Heart right ventricle (tissue), 16 donors: ENCODE measurements around the gene SMAD7. TPM values are rescaled to one million over a fixed set of nuclear protein-coding genes. Genes with fewer than 3 reads are reported as not detected.

ENCODE experiments used
- ATAC-seq, 8 donors: fragments of 200-7000 bp; cut with Tn5 transposase; one replicate each; pipeline ENCODE4 v1.9.1; 2020; ENCODE audit warnings: mild to moderate bottlenecking in 8 of 8, moderate library complexity in 8 of 8, moderate number of reproducible peaks in 1 of 8
- DNase-seq, 2 donors: peaks; one replicate each; pipeline ENCODE4 v3.0.0-alpha.2; 2020
- H3K27ac ChIP-seq, 10 donors: fragments of 200-600 bp; sonication (generic) in 2 of 10; one replicate each; pipeline versions ENCODE4 v1.5.0 to v1.8.0; 2020 to 2022; ENCODE audit warnings: mild to moderate bottlenecking in 3 of 10
- H3K27me3 ChIP-seq, 7 donors: fragments of 200-600 bp; one replicate each; pipeline ENCODE4 v1.8.0; 2021 to 2022; ENCODE audit warnings: mild to moderate bottlenecking in 2 of 7
- H3K36me3 ChIP-seq, 9 donors: fragments of 200-600 bp; sonication (generic) in 1 of 9; one replicate each; pipeline versions ENCODE4 v1.5.0 to v1.8.0; 2020 to 2022; ENCODE audit warnings: mild to moderate bottlenecking in 2 of 9
- H3K4me1 ChIP-seq, 9 donors: fragments of 200-600 bp; sonication (generic) in 1 of 9; one replicate each; pipeline versions ENCODE4 v1.5.0 to v1.8.0; 2020 to 2022; ENCODE audit warnings: mild to moderate bottlenecking in 4 of 9
- H3K4me3 ChIP-seq, 10 donors: fragments of 200-600 bp; sonication (generic) in 2 of 10; one replicate each; pipeline versions ENCODE4 v1.5.0 to v1.8.0; 2020 to 2022; ENCODE audit warnings: mild to moderate bottlenecking in 7 of 10, moderate library complexity in 2 of 10
- H3K9me3 ChIP-seq, 11 donors: fragments of 200-600 bp in 10 of 11; sonication (generic) in 2 of 11; one replicate each; pipeline versions ENCODE4 v1.5.0 to v1.8.0; 2013 to 2022; ENCODE audit warnings: mild to moderate bottlenecking in 2 of 11, control low read depth in 1 of 11, moderate library complexity in 1 of 11
- CTCF ChIP-seq, 9 donors: fragments of 200-600 bp; sonication (generic) in 2 of 9; IDR thresholded peaks; one replicate each; pipeline versions ENCODE4 v1.5.0 to v1.8.0; 2021 to 2022; ENCODE audit warnings: antibody characterized with exemption in 9 of 9, mild to moderate bottlenecking in 5 of 9, moderate library complexity in 1 of 9
- WGBS, 2 donors: extraction: QIAGEN DNeasy Blood & Tissue Kit; methylation state at CpG; one replicate each; pipeline ENCODE4 v1.1.7; 2013; ENCODE audit warnings: inconsistent platforms in 1 of 2; 5-methylcytosine and 5-hydroxymethylcytosine counted together
- intact Hi-C, 10 donors: fragments of 100-400 bp; cut with DNase I; formaldehyde crosslinking; loops; one replicate each; pipeline versions ENCODE4 v1.11.1 to v1.14.2; 2022
- polyA plus RNA-seq, 2 donors: library from polyadenylated mRNA; stranded (reverse); fragments of 200-250 nt; gene quantifications; one replicate each; pipeline ENCODE4 v1.2.3, GENCODE V29; 2013
- total RNA-seq, 10 donors: library from RNA; stranded (reverse); fragmentation: NEBNext Ultra II Directional in 3 of 10; extraction: Animal tissue kit (Norgen Biotek cat#: 25700) in 3 of 10; gene quantifications; one replicate each; pipeline versions ENCODE4 v1.2.1 to v1.2.4, GENCODE V29; 2021 to 2023
- donor health status: Arrhythmogenic right ventricular cardiomyopathy.
- donor health status: ischemic (EF 13 %, LVEDD 7.1; RV severe dilation, severe dysfunction).
- donor health status: healthy with polysubstance abuse.
- donor health status: DM: no; HTN: yes; CAD: no.
- donor health status: DM: no; HTN: no; CAD: no.
- donor health status: ischemic (EF 25% LVEDD 6.9; RV normal size, moderate dysfunction).
- donor health status: ischemic (EF 25% LVEDD 5.7; RV mildly dilated, moderate dysfunction).
- donor health status: healthy.
- donor health status: DM: yes; HTN: yes; CAD: no.
- donor health status: Ischemic cardiomyopathy.
- donor health status: ischemic (EF 35%, LVEDD 5.7; RV mildly dilated, moderate dysfunction).
- donor health status: nonischemic (EF 11% LVEDD 7.7; RV severe dilation, severe dysfunction).
- donor health status: DM: yes; HTN: yes; CAD: no.
- donor health status: PGD.
- donor health status: ischemic (EF 29% LVEDD 5.4; RV normal size, mild dysfunction).
- donor health status: nonischemic (EF 23%, LVEDD 6.1; RV moderate dilation, normal function).

The SMAD7 gene
- total and polyA plus RNA-seq, 12 donors = 6.7 to 28.6 (median 19.2) TPM

GRCh38 chr18:48988508-48989303, 37.9 kb upstream of the SMAD7 start:
- no peak overlapping the region for H3K4me3 ChIP-seq
- no peak for ATAC-seq

GRCh38 chr18:48987821-48988220, 37.1 kb upstream of the SMAD7 start:
- intact Hi-C loops = no loop called here
- H3K9me3 ChIP-seq = no peaks in the 10 kb centered on the region
- no peak for TF ChIP-seq CTCF (IDR thresholded peaks at IDR 0.05)
- ATAC-seq (peak in 1 of 8 donors; percentile 33), DNase-seq (no peak)
- no peak overlapping the region for H3K4me3 ChIP-seq
- peaks cover 0 to 57% (median 13%) of the 10 kb centered on the region in 9 donors for H3K4me1 ChIP-seq
- no peaks in the 10 kb centered on the region for H3K36me3 ChIP-seq
- peak overlapping the region in 2 of 10 donors; percentile 4 to 51 for H3K27ac ChIP-seq
- no peaks in the 10 kb centered on the region for H3K27me3 ChIP-seq
- 59 to 62% methylated on average over 8 of the region's 8 CpGs for WGBS, 2 donors

More at GRCh38 chr18:48988508-48989303, 37.9 kb upstream of the SMAD7 start:
- H3K9me3 ChIP-seq = no peaks in the 10 kb centered on the region
- WGBS, 2 donors = 92 to 97% methylated on average over 15 of the region's 15 CpGs
- peaks cover under 1 to 62% (median 19%) of the 10 kb centered on the region in 9 donors for H3K4me1 ChIP-seq
- DNase-seq = no peak
- no peaks in the 10 kb centered on the region for H3K36me3 ChIP-seq
- H3K27me3 ChIP-seq = no peaks in the 10 kb centered on the region
- intact Hi-C loops = no loop called here
- no peak for TF ChIP-seq CTCF (IDR thresholded peaks at IDR 0.05)
- H3K27ac ChIP-seq = peak overlapping the region in 2 of 10 donors; percentile 25 to 36

- no peaks in the 10 kb centered on the region for H3K9me3 ChIP-seq
- no peak for TF ChIP-seq CTCF (IDR thresholded peaks at IDR 0.05)
- H3K4me1 ChIP-seq = peaks cover 0 to 49% (median 13%) of the 10 kb centered on the region in 9 donors
- DNase-seq (no peak), ATAC-seq (no peak)
- H3K4me3 ChIP-seq = no peak overlapping the region
- 80 to 84% methylated on average over 20 of the region's 20 CpGs for WGBS, 2 donors
- intact Hi-C loops = no loop called here
- peak overlapping the region in 1 of 10 donors; percentile 51 for H3K27ac ChIP-seq
- H3K27me3 ChIP-seq = no peaks in the 10 kb centered on the region
- H3K36me3 ChIP-seq = no peaks in the 10 kb centered on the region
Measured at GRCh38 chr18:48986851-48987761, 36.3 kb upstream of the SMAD7 start.

- intact Hi-C loops = no loop called here
- no peak for TF ChIP-seq CTCF (IDR thresholded peaks at IDR 0.05)
- H3K9me3 ChIP-seq = no peaks in the 10 kb centered on the region
- no peak for ATAC-seq
- no peaks in the 10 kb centered on the region for H3K36me3 ChIP-seq
- H3K27me3 ChIP-seq = no peaks in the 10 kb centered on the region
- no peak overlapping the region for H3K27ac ChIP-seq
- H3K4me3 ChIP-seq = no peak overlapping the region
- no peak for DNase-seq
- H3K4me1 ChIP-seq = peaks cover 0 to 40% (median 8%) of the 10 kb centered on the region in 9 donors
- 88 to 93% methylated on average over 3 of the region's 3 CpGs for WGBS, 2 donors
Measured at GRCh38 chr18:48985161-48985560, 34.4 kb upstream of the SMAD7 start.
